Endothelial cell of umbilical vein (primary cell): ENCODE measurements around the gene DGKI. TPM values are rescaled to one million over a fixed set of nuclear protein-coding genes. Genes with fewer than 3 reads are reported as not detected.

Source experiments
- BruUV-seq: library from RNA; stranded (reverse); fragments of 400-500 nt; replicated peaks from 2 replicates; lab custom pipeline; 2021; lab: Mats Ljungman, UMichigan
- CTCF ChIA-PET: fragments of 300-600, 350-600 bp; sonication (Branson Sonifier 250); formaldehyde crosslinking; loops from one replicate; lab custom pipeline; 2021; ENCODE audit warnings: antibody characterized with exemption, inconsistent platforms; lab: Charles Lee
- POLR2A ChIA-PET: fragments of 300-600, 350-600 bp; sonication (Branson Sonifier 250); formaldehyde crosslinking; loops from one replicate; lab custom pipeline; 2021; ENCODE audit warnings: antibody characterized with exemption, inconsistent platforms; lab: Charles Lee
- DNase-seq: peaks from one replicate; pipeline ENCODE4 v3.0.0-alpha.2; 2011; ENCODE audit warnings: low read depth, low spot score
- FAIRE-seq: peaks from 2 replicates; lab custom pipeline; 2011; peaks lifted over from hg19 to GRCh38; lab: Jason Lieb, UNC
- H2AFZ ChIP-seq: 2 replicates; pipeline ENCODE4 v1.6.0; 2012; ENCODE audit warnings: low read depth, low read length, control low read depth, inconsistent platforms
- H3K27ac ChIP-seq: 2 replicates; pipeline ENCODE4 v1.5.1; 2011; ENCODE audit warnings: low read depth, mild to moderate bottlenecking, control low read depth, low read length, moderate library complexity; ENCODE audit not compliant: insufficient read depth
- H3K27me3 ChIP-seq, 2 experiments: 2 replicates each; pipeline versions ENCODE4 v1.6.0 to v1.6.1; 2011; ENCODE audit warnings: low read length in 2 of 2, mixed read lengths in 1 of 2; ENCODE audit not compliant: control insufficient read depth in 2 of 2, insufficient read depth in 2 of 2
- H3K36me3 ChIP-seq, 2 experiments: 2 replicates in 1 of 2; 3 replicates in 1 of 2; pipeline ENCODE4 v1.5.1; 2011; ENCODE audit warnings: low read length in 2 of 2, mild to moderate bottlenecking in 1 of 2, moderate library complexity in 1 of 2; ENCODE audit not compliant: control insufficient read depth in 2 of 2, insufficient read depth in 2 of 2; ENCODE audit errors: extremely low read depth in 1 of 2
- H3K4me1 ChIP-seq: 3 replicates; pipeline ENCODE4 v1.5.1; 2011; ENCODE audit warnings: mild to moderate bottlenecking, low read length; ENCODE audit not compliant: control insufficient read depth, insufficient read depth; ENCODE audit errors: extremely low read depth
- H3K4me2 ChIP-seq: 2 replicates; pipeline ENCODE4 v1.6.1; 2011; ENCODE audit warnings: low read length, control low read depth, mixed read lengths; ENCODE audit not compliant: insufficient read depth
- H3K4me3 ChIP-seq, 3 experiments: fragments of 200-600 bp in 1 of 3; sonication (generic), shearing (Covaris generic) in 1 of 3; replicated peaks in 1 of 3; 2 replicates each; pipeline ENCODE4 v1.5.1; 2011 to 2016; ENCODE audit warnings: control low read depth in 3 of 3, low read length in 3 of 3, mild to moderate bottlenecking in 2 of 3, inconsistent platforms in 1 of 3, low read depth in 1 of 3, moderate library complexity in 1 of 3; ENCODE audit not compliant: insufficient read depth in 1 of 3
- H3K79me2 ChIP-seq: 2 replicates; pipeline ENCODE4 v1.6.0; 2012; ENCODE audit warnings: low read length, inconsistent platforms; ENCODE audit not compliant: control insufficient read depth, insufficient read depth
- H3K9ac ChIP-seq: replicated peaks from 2 replicates; pipeline ENCODE3; 2011; ENCODE audit warnings: low read length, control low read depth; ENCODE audit not compliant: insufficient read depth; ENCODE audit errors: extremely low read depth
- H3K9me1 ChIP-seq: replicated peaks from 3 replicates; pipeline ENCODE4 v1.6.0; 2011; ENCODE audit warnings: mild to moderate bottlenecking, low read length; ENCODE audit not compliant: control insufficient read depth, insufficient read depth; ENCODE audit errors: extremely low read depth
- H3K9me3 ChIP-seq: replicated peaks from 2 replicates; pipeline ENCODE4 v1.5.1; 2012; ENCODE audit warnings: low read length, inconsistent platforms; ENCODE audit not compliant: control insufficient read depth, insufficient read depth
- H4K20me1 ChIP-seq: replicated peaks from 2 replicates; pipeline ENCODE3; 2011; ENCODE audit warnings: mild to moderate bottlenecking, low read length; ENCODE audit not compliant: control insufficient read depth, insufficient read depth; ENCODE audit errors: extremely low read depth
- CTCF ChIP-seq, 2 donors: IDR thresholded peaks; 1 replicate in 1 of 2; 2 replicates in 1 of 2; pipeline ENCODE4 v1.5.1; 2011; ENCODE audit warnings: low read length in 2 of 2, mild to moderate bottlenecking in 2 of 2, moderate library complexity in 2 of 2, control low read depth in 1 of 2, inconsistent platforms in 1 of 2, low read depth in 1 of 2; ENCODE audit not compliant: insufficient read depth in 1 of 2; ENCODE audit errors: extremely low read depth in 1 of 2
- EZH2 ChIP-seq: IDR thresholded peaks from 2 replicates; pipeline ENCODE4 v1.6.1; 2012; ENCODE audit warnings: borderline replicate concordance, low read depth, mild to moderate bottlenecking, moderate library complexity, low read length, inconsistent platforms; ENCODE audit not compliant: severe bottlenecking
- FOS ChIP-seq: IDR thresholded peaks from 2 replicates; pipeline ENCODE4 v1.6.1; 2011; ENCODE audit warnings: mild to moderate bottlenecking, low read length, moderate library complexity, borderline replicate concordance; ENCODE audit not compliant: insufficient read depth
- GATA2 ChIP-seq: IDR thresholded peaks from 2 replicates; pipeline ENCODE4 v1.7.0; 2011; ENCODE audit warnings: low read depth, mild to moderate bottlenecking, moderate library complexity, mixed read lengths, low read length; ENCODE audit not compliant: insufficient read length, insufficient read depth
- JUN ChIP-seq: IDR thresholded peaks from 2 replicates; pipeline ENCODE4 v1.6.1; 2011; ENCODE audit warnings: borderline replicate concordance, low read depth; ENCODE audit not compliant: insufficient read length, insufficient read depth
- MAX ChIP-seq: IDR thresholded peaks from 2 replicates; pipeline ENCODE4 v1.6.1; 2011; ENCODE audit not compliant: insufficient read depth, insufficient read length
- MYC ChIP-seq: IDR thresholded peaks from one replicate; pipeline ENCODE4 v1.6.1; 2011; ENCODE audit warnings: mild to moderate bottlenecking, low read depth, low read length
- POLR2A ChIP-seq: IDR thresholded peaks from 2 replicates; pipeline ENCODE4 v1.6.1; 2012; ENCODE audit warnings: low read depth, mild to moderate bottlenecking, control low read depth, low read length
- POLR2AphosphoS5 ChIP-seq: IDR thresholded peaks from 2 replicates; pipeline ENCODE4 v1.6.1; 2012; ENCODE audit warnings: low read depth, mild to moderate bottlenecking, control low read depth, low read length, moderate library complexity; ENCODE audit not compliant: insufficient read depth
- dilution Hi-C: fragments of 300-500 bp; cut with MboI; formaldehyde crosslinking; loops from one replicate; pipeline ENCODE4 v1.15.0; 2019; ENCODE audit warnings: low sequenced_read_pairs; ENCODE audit not compliant: extremely low pct_ligation_motif_present
- intact Hi-C: fragments of 100-400 bp; cut with micrococcal nuclease; formaldehyde crosslinking; loops from one replicate; pipeline ENCODE4 v1.10.0; 2022
- polyA plus RNA-seq, 4 experiments: library from polyadenylated mRNA; depleted of rRNA in 3 of 4; stranded (reverse) in 3 of 4; unstranded in 1 of 4; fragments of >200 nt; gene quantifications; 2 replicates each; pipeline versions ENCODE4 v1.2.1 to v1.2.3, GENCODE V29; 2011 to 2012; ENCODE audit warnings: missing spikeins in 1 of 4
- total RNA-seq: library from RNA; stranded (reverse); gene quantifications from 2 replicates; pipeline ENCODE4 v1.2.3, GENCODE V29; 2021

The DGKI gene
- total and polyA plus RNA-seq, 2 donors (not counting 3 experiments of a cell fraction or from before 2014, with no cell fraction given) = 0.11 to 0.51 TPM

GRCh38 chr7:137513091-137513490 lies 333.7 kb downstream of the DGKI start:
- POLR2A ChIA-PET = no interaction called here
- Histone ChIP-seq H3K9ac (no peak overlapping the region), H3K27me3 (no peaks in the 10 kb centered on the region), H3K27ac (no peak overlapping the region), H3K9me3 (no peaks in the 10 kb centered on the region), H3K4me1 (peaks cover 13% of the 10 kb centered on the region), H3K4me3 (no peak overlapping the region), H3K9me1 (no peaks in the 10 kb centered on the region), H3K4me2 (no peak overlapping the region), H3K79me2 (no peaks in the 10 kb centered on the region), H2AFZ (no peak overlapping the region), H3K36me3 (no peaks in the 10 kb centered on the region), H4K20me1 (no peaks in the 10 kb centered on the region)
- no peak for TF ChIP-seq GATA2
- no peak for TF ChIP-seq EZH2
- no peak for TF ChIP-seq JUN
- TF ChIP-seq POLR2A = no peak
- TF ChIP-seq MYC = no peak
- no peak for TF ChIP-seq CTCF (IDR thresholded peaks at IDR 0.05; ENCODE audit: extremely low read depth in 1 of 2, insufficient read depth in 1 of 2, low read depth in 1 of 2, low read length in 2 of 2)
- no peak for TF ChIP-seq MAX
- TF ChIP-seq FOS = no peak
- no peak for TF ChIP-seq POLR2AphosphoS5
- intact Hi-C loops = no loop called here
- no peak for FAIRE-seq
- dilution Hi-C loops = no loop called here
- CTCF ChIA-PET = no interaction called here
- BruUV-seq = no TSS peak
- no peak for DNase-seq
